HG03139 (cell line): ENCODE measurements around the gene AOPEP.
"Not testable (repeated sequence)": the region's sequence is repeated elsewhere in the genome, so short reads cannot be mapped to it uniquely, and the experiment has no call there.

Experiments
- ATAC-seq: cut with Tn5 transposase; IDR thresholded peaks from one replicate; pipeline ENCODE4 v1.9.1; 2021; ENCODE audit not compliant: unreplicated experiment

Gene AOPEP

GRCh38 chr9:94839398-94839797 is 112.9 kb downstream of the AOPEP start:
- no peak for ATAC-seq

GRCh38 chr9:94840738-94841137 is 114.2 kb downstream of the AOPEP start:
- ATAC-seq: no peak

- no peak for ATAC-seq
Measured at GRCh38 chr9:94843134-94843533, 116.6 kb downstream of the AOPEP start.

- no peak for ATAC-seq
Measured at GRCh38 chr9:94846739-94847138, 120.2 kb downstream of the AOPEP start.

- ATAC-seq: no peak
Measured at GRCh38 chr9:94847486-94847885, 121.0 kb downstream of the AOPEP start.

GRCh38 chr9:94848791-94849190 is 122.3 kb downstream of the AOPEP start:
- ATAC-seq: not testable (repeated sequence)

- no peak for ATAC-seq
Measured at GRCh38 chr9:94850540-94851434, 124.3 kb downstream of the AOPEP start.

- no peak for ATAC-seq
Measured at GRCh38 chr9:94851467-94851866, 125.0 kb downstream of the AOPEP start.

GRCh38 chr9:94851892-94852291 is 125.4 kb downstream of the AOPEP start:
- ATAC-seq: no peak

- ATAC-seq: no peak
Measured at GRCh38 chr9:94852373-94852772, 125.9 kb downstream of the AOPEP start.

GRCh38 chr9:94853887-94854286 is 127.4 kb downstream of the AOPEP start:
- ATAC-seq: no peak

GRCh38 chr9:94855903-94856302 is 129.4 kb downstream of the AOPEP start:
- ATAC-seq: no peak

GRCh38 chr9:94857791-94858190 is 131.3 kb downstream of the AOPEP start:
- ATAC-seq: no peak

- ATAC-seq: no peak
Measured at GRCh38 chr9:94859226-94859625, 132.7 kb downstream of the AOPEP start.

- ATAC-seq: no peak
Measured at GRCh38 chr9:94859891-94860290, 133.4 kb downstream of the AOPEP start.

GRCh38 chr9:94860678-94861588 is 134.4 kb downstream of the AOPEP start:
- ATAC-seq: peak; percentile 91

GRCh38 chr9:94861589-94862272 is 135.2 kb downstream of the AOPEP start:
- ATAC-seq: no peak

GRCh38 chr9:94864196-94864595 is 137.7 kb downstream of the AOPEP start:
- no peak for ATAC-seq

GRCh38 chr9:94864862-94865509 is 138.5 kb downstream of the AOPEP start:
- no peak for ATAC-seq

- ATAC-seq: no peak
Measured at GRCh38 chr9:94865582-94866452, 139.3 kb downstream of the AOPEP start.
